Activated naive CD4-positive, alpha-beta T cell treated with Interleukin-2 at 50 U/mL for 16 hours (primary cell): ENCODE results near the gene LAMB1.

ENCODE experiments used
- DNase-seq: peaks from one replicate; pipeline ENCODE4 v3.0.0-alpha.2; 2020

The LAMB1 gene

GRCh38 chr7:107874111-107874510 is 128.8 kb downstream of the LAMB1 start:
- DNase-seq, result no peak
